OCI-LY1 (cell line): ENCODE results near the gene ANKHD1.

Experiments
- CTCF ChIP-seq: fragments of 200-600 bp; sonication (generic), shearing (Covaris generic); IDR thresholded peaks from 2 replicates; pipeline ENCODE4 v1.5.1; 2017; ENCODE audit warnings: mild to moderate bottlenecking, antibody characterized with exemption, low read length, moderate library complexity, mixed read lengths
- EZH2 ChIP-seq: fragments of 200-600 bp; sonication (generic), shearing (Covaris generic); IDR thresholded peaks from 2 replicates; pipeline ENCODE4 v1.8.0; 2017; ENCODE audit warnings: borderline replicate concordance, mixed run types, mild to moderate bottlenecking, antibody characterized with exemption, low read length, moderate library complexity, mixed read lengths

- TF ChIP-seq CTCF (no peak), EZH2 (no peak)
Observed at GRCh38 chr5:140367256-140368013, 34.2 kb upstream of the ANKHD1 start.
